ENCODE data around the gene INPP5D.

- TF ChIP-seq CTCF (conservative IDR thresholded peaks at IDR 0.05; ENCODE audit: low read length): no peak
- no peak for TF ChIP-seq EZH2phosphoT487 (IDR thresholded peaks at IDR 0.05; ENCODE audit: borderline replicate concordance, low read depth, low read length)
These were observed 86.1 kb downstream of the INPP5D start for GRCh38 chr2:233146194-233146593.

Data from OCI-LY7 (cell line).